GM19035 (cell line): ENCODE data around the gene ANAPC16.
"Not testable (repeated sequence)": the region's sequence is repeated elsewhere in the genome, so short reads cannot be mapped to it uniquely, and the experiment has no call there.

Experiments
- ATAC-seq: cut with Tn5 transposase; IDR thresholded peaks from one replicate; pipeline ENCODE4 v1.9.1; 2021; ENCODE audit not compliant: unreplicated experiment

ANAPC16 gene

GRCh38 chr10:72277340-72277995 lies 61.7 kb downstream of the ANAPC16 start:
- no peak for ATAC-seq

- no peak for ATAC-seq
These were observed 62.3 kb downstream of the ANAPC16 start for GRCh38 chr10:72277996-72278667.

- no peak for ATAC-seq
These were observed 63.0 kb downstream of the ANAPC16 start for GRCh38 chr10:72278668-72279393.

DNA sequence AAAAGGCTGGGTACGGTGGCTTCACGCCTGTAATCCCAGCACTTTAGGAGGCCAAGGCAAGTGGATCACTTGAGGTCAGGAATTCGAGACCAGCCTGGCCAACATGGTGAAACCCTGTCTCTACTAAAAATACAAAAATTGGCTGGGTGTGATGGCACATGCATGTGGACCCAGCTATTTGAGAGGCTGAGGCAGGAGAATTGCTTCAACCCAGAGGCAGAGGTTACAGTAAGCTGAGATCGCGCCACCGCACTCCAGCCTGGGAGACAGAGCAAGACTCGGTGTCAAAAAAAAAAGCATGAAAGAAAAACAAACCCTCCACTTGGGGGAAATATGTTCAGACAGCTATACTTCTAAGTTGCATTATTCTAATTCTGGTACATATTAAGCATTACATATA lies 63.8 kb downstream of the ANAPC16 start:
- not testable (repeated sequence) for ATAC-seq

DNA sequence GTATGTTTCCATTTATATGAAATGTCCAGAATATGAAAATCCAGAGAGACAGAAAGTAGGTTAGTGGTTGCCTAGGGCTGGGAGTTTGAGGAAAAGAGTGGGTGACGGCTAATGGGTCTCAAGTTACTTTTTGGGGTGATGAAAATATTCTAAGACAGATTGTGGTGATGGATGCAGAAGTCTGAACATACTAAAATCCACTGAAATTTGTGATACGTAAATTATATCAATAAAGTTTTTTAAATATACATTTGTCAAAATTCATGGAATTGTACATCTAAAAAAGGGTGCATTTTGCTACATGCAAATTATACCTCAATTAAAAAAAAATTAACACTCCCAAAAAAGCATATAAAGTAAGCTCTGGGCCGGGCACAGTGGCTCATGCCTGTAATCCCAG lies 67.3 kb downstream of the ANAPC16 start:
- no peak for ATAC-seq
